KMS-11 (cell line): ENCODE results near the gene OSBPL5.

Experiments
- H2AFZ ChIP-seq: fragments of 200-600 bp; sonication (generic); 2 replicates; pipeline ENCODE4 v1.6.1; 2016; ENCODE audit warnings: antibody characterized with exemption, mixed run types, low read depth
- H3K27ac ChIP-seq: fragments of 200-600 bp; sonication (generic); 2 replicates; pipeline ENCODE4 v1.6.1; 2016; ENCODE audit warnings: mild to moderate bottlenecking, mixed run types
- H3K27me3 ChIP-seq: fragments of 200-600 bp; sonication (generic); 2 replicates; pipeline ENCODE4 v1.6.1; 2017; ENCODE audit warnings: mild to moderate bottlenecking, low read depth, mixed run types, moderate library complexity; ENCODE audit not compliant: insufficient read depth
- H3K36me3 ChIP-seq: fragments of 200-600 bp; sonication (generic); 2 replicates; pipeline ENCODE4 v1.6.1; 2017; ENCODE audit warnings: mild to moderate bottlenecking, mixed run types; ENCODE audit not compliant: insufficient read depth
- H3K4me1 ChIP-seq: fragments of 200-600 bp; sonication (generic); 2 replicates; pipeline ENCODE4 v1.6.1; 2016; ENCODE audit warnings: mild to moderate bottlenecking, low read depth, mixed run types; ENCODE audit not compliant: poor library complexity, severe bottlenecking
- H3K4me2 ChIP-seq: fragments of 200-600 bp; sonication (generic); 2 replicates; pipeline ENCODE4 v1.7.0; 2016; ENCODE audit warnings: mild to moderate bottlenecking, mixed run types
- H3K4me3 ChIP-seq: fragments of 200-600 bp; sonication (generic); IDR thresholded peaks from 2 replicates; pipeline ENCODE4 v1.6.1; 2017; ENCODE audit warnings: low read depth, low read length, mixed read lengths; ENCODE audit not compliant: insufficient read depth
- H3K79me2 ChIP-seq: fragments of 200-600 bp; sonication (generic); 2 replicates; pipeline ENCODE4 v1.6.1; 2016; ENCODE audit warnings: low read depth, mixed run types; ENCODE audit not compliant: insufficient read depth
- H3K9ac ChIP-seq: fragments of 200-600 bp; sonication (generic); 2 replicates; pipeline ENCODE4 v1.6.1; 2016; ENCODE audit warnings: mild to moderate bottlenecking, mixed run types
- H4K20me1 ChIP-seq: fragments of 200-600 bp; sonication (generic); 2 replicates; pipeline ENCODE4 v1.6.1; 2016; ENCODE audit warnings: mild to moderate bottlenecking, mixed run types; ENCODE audit not compliant: insufficient read depth
- TF ChIP-seq, protein P1 (sequence below): fragments of 200-600 bp; sonication (generic); conservative IDR thresholded peaks from 2 replicates; pipeline ENCODE4 v1.6.1; 2017; ENCODE audit warnings: low read depth, mild to moderate bottlenecking, antibody characterized with exemption, low read length, moderate library complexity, mixed read lengths

OSBPL5 gene

DNA sequence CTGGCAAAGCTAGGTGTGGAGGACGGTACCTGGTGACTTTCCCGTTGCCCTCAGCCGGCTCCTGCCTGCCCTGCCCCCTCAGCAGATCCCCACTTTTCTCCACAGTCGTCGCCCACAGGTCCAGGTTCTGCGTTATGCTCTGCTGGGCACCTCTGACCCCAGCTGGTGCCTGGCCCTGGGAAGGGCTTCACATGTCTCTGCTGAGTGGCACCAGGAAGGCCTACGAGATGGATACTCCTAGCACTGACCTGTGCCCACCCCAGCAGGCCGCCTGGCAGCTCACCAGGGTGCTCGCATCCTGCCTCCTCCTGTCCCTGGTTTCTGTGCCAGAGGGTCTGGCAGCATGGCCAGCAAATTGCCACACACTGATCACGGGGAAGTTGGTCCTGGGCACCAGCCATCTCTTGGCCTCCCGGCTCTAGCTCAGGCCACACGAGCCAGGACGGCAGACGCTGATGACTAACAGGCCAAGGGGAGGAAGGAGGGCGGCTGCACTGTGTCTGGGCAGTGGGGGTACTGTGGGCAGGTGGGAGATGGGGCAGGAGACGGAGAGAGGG lies 121.7 kb downstream of the OSBPL5 start:
- no peaks in the 10 kb centered on the region for H4K20me1 ChIP-seq
- no peaks in the 10 kb centered on the region for H3K36me3 ChIP-seq
- no peak overlapping the region for H3K27ac ChIP-seq
- H2AFZ ChIP-seq = no peak overlapping the region
- TF ChIP-seq, protein P1, sequence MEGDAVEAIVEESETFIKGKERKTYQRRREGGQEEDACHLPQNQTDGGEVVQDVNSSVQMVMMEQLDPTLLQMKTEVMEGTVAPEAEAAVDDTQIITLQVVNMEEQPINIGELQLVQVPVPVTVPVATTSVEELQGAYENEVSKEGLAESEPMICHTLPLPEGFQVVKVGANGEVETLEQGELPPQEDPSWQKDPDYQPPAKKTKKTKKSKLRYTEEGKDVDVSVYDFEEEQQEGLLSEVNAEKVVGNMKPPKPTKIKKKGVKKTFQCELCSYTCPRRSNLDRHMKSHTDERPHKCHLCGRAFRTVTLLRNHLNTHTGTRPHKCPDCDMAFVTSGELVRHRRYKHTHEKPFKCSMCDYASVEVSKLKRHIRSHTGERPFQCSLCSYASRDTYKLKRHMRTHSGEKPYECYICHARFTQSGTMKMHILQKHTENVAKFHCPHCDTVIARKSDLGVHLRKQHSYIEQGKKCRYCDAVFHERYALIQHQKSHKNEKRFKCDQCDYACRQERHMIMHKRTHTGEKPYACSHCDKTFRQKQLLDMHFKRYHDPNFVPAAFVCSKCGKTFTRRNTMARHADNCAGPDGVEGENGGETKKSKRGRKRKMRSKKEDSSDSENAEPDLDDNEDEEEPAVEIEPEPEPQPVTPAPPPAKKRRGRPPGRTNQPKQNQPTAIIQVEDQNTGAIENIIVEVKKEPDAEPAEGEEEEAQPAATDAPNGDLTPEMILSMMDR = no peak
- H3K9ac ChIP-seq = no peak overlapping the region
- H3K27me3 ChIP-seq = no peaks in the 10 kb centered on the region
- H3K79me2 ChIP-seq = peaks cover 38% of the 10 kb centered on the region
- H3K4me2 ChIP-seq = no peak overlapping the region
- peaks cover 11% of the 10 kb centered on the region for H3K4me1 ChIP-seq
- no peak overlapping the region for H3K4me3 ChIP-seq

DNA sequence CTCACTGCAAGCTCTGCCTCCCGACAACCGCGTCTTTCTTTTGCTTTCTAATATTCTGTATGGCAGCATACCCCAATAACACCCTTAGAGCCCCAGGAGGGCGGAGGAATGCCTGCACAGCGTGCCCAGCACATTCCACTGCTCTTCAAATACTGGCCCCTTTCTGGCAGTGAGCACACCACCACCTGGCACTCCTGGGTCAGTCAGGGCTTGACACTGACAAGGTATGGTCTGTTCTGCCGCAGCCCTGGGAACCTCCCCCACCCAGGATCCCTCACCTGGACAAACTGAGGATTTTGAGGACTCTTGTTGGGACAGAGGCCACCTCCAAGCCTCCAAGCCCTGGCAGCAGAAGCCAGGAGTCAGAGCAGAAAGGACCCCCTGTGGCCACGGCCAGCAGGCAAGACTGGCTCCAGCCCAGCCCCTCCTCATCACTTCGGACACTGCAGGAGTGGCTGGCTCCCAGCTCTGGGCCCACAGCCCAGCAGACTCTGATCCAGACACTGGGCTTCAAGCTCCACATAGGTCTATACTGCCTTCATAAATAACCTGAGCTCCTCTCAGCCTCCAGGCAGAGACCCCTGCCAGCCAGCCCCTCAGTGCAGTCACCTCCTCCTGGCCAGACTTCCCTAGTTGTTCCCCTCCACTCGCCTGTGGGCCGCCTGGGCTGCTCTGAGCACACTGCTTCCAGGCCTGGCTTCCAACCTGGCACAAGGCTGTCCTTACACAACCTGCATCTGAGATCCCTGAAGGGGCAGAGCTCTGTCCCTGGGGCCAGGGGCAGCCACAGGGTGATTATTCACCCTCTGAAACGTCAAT lies 122.4 kb downstream of the OSBPL5 start:
- Histone ChIP-seq H3K36me3 (no peaks in the 10 kb centered on the region), H3K27ac (no peak overlapping the region)

DNA sequence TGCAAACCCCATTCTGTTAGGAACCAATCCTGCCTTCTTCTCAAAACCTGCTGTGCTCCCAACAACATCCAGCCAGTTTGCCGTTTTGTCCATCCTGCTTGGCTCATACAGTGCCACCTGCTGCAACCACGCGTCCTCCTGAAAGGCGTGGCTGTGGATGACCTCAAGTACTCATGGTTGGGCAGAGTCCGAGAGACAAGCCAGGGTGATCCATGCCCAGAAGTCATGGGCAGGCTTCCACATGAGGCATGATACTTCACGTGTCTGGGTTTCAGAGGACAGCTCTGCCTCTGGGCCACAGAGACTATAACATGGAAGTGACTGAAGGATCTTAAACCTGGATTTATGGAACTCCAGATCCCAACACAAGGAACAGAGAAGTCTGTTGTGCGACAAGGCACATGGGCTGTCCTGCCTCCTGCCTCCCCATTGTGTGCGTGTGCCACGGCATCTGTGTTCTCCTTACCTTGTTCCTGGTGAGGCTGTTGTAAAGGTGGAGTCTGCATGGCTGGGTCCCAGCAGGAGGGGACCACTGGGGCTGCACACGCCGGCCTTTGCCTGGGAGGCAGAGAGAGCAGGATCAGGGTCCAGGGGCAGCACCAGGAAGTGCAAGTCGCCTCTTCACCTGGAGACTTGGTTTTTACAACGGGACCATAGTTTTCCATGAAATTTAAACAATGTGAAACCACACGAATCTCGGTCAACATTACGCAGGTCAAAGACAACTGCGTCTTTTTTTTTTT lies 123.2 kb downstream of the OSBPL5 start:
- no peaks in the 10 kb centered on the region for H3K27me3 ChIP-seq
- H2AFZ ChIP-seq = no peak overlapping the region
- H3K27ac ChIP-seq = no peak overlapping the region
- no peaks in the 10 kb centered on the region for H3K4me1 ChIP-seq
- H4K20me1 ChIP-seq = no peaks in the 10 kb centered on the region
- H3K79me2 ChIP-seq = peaks cover 23% of the 10 kb centered on the region; the same call in 1 of the 2 replicates
- H3K36me3 ChIP-seq = no peaks in the 10 kb centered on the region
- TF ChIP-seq, protein P1 = no peak
- no peak overlapping the region for H3K4me3 ChIP-seq
- H3K4me2 ChIP-seq = no peak overlapping the region
- H3K9ac ChIP-seq = no peak overlapping the region

More for the DNA sequence above, 122.4 kb downstream of the OSBPL5 start:
- H3K4me1 ChIP-seq = peaks cover 4% of the 10 kb centered on the region
- TF ChIP-seq, protein P1 = no peak
- H3K27me3 ChIP-seq = no peaks in the 10 kb centered on the region
- no peak overlapping the region for H3K4me3 ChIP-seq
- peaks cover 31% of the 10 kb centered on the region for H3K79me2 ChIP-seq
- H4K20me1 ChIP-seq = no peaks in the 10 kb centered on the region
- H3K4me2 ChIP-seq = no peak overlapping the region
- H2AFZ ChIP-seq = no peak overlapping the region
- no peak overlapping the region for H3K9ac ChIP-seq

DNA sequence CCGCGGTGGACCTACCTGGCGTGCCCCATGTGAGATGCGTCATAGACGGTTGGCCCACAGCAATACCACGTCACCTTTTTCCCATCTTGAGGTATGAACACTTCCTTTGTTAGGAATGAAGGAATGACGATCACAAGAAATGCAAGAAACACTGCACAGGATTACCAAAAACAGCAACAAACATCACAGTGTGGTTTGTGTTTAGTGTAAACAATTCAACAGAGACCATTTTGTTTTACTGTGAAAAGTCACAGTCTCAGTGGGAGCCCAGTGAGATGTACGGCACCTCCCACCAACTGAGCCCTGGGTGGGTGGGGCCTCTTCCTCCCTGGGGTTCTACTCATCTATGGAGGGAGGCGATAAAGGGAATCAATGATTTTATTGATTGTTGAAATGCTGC lies 124.2 kb downstream of the OSBPL5 start:
- no peaks in the 10 kb centered on the region for H3K27me3 ChIP-seq
- no peaks in the 10 kb centered on the region for H4K20me1 ChIP-seq
- H3K36me3 ChIP-seq = no peaks in the 10 kb centered on the region

More for the DNA sequence above, 124.2 kb downstream of the OSBPL5 start:
- Histone ChIP-seq H3K4me3 (no peak overlapping the region), H3K79me2 (peaks cover 13% of the 10 kb centered on the region; the same call in 1 of the 2 replicates), H3K4me2 (no peak overlapping the region), H3K9ac (no peak overlapping the region), H2AFZ (no peak overlapping the region), H3K4me1 (no peaks in the 10 kb centered on the region), H3K27ac (no peak overlapping the region)
- TF ChIP-seq, protein P1 = no peak
